D721Med (cell line): ENCODE results near the gene LGR6.

Source experiments
- DNase-seq: peaks from one replicate; pipeline ENCODE4 v3.0.0; 2011; ENCODE audit warnings: low spot score; ENCODE audit not compliant: insufficient read length
- FAIRE-seq: peaks from 2 replicates; lab custom pipeline; 2011; peaks lifted over from hg19 to GRCh38; lab: Jason Lieb, UNC
- TF ChIP-seq, protein P1 (sequence below): IDR thresholded peaks from 2 replicates; pipeline ENCODE4 v1.5.1; 2012; ENCODE audit warnings: mild to moderate bottlenecking, control low read depth; ENCODE audit not compliant: insufficient read depth; ENCODE audit errors: missing control alignments

The LGR6 gene

DNA sequence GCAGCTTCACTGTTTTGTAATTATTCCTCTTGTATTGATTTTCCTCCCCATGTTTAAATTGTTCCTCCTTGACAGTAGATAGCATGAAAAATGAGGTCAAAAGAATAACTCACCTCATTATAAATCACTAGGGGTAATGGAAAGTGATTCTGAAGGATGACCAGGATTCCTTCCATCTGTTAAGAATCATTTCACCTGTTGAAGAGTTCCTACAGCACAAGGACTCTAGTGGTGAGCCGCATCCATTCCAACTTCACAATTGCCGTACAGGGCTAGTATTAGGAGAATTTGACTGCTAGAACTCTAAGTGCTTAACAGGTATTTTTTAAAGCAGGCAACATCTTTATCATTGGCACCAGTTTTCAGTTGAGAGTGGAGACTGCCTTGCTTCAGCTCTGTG is 168.6 kb downstream of the LGR6 start:
- DNase-seq = no peak
- TF ChIP-seq, protein P1, sequence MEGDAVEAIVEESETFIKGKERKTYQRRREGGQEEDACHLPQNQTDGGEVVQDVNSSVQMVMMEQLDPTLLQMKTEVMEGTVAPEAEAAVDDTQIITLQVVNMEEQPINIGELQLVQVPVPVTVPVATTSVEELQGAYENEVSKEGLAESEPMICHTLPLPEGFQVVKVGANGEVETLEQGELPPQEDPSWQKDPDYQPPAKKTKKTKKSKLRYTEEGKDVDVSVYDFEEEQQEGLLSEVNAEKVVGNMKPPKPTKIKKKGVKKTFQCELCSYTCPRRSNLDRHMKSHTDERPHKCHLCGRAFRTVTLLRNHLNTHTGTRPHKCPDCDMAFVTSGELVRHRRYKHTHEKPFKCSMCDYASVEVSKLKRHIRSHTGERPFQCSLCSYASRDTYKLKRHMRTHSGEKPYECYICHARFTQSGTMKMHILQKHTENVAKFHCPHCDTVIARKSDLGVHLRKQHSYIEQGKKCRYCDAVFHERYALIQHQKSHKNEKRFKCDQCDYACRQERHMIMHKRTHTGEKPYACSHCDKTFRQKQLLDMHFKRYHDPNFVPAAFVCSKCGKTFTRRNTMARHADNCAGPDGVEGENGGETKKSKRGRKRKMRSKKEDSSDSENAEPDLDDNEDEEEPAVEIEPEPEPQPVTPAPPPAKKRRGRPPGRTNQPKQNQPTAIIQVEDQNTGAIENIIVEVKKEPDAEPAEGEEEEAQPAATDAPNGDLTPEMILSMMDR = no peak
- peak; percentile 64 for FAIRE-seq

DNA sequence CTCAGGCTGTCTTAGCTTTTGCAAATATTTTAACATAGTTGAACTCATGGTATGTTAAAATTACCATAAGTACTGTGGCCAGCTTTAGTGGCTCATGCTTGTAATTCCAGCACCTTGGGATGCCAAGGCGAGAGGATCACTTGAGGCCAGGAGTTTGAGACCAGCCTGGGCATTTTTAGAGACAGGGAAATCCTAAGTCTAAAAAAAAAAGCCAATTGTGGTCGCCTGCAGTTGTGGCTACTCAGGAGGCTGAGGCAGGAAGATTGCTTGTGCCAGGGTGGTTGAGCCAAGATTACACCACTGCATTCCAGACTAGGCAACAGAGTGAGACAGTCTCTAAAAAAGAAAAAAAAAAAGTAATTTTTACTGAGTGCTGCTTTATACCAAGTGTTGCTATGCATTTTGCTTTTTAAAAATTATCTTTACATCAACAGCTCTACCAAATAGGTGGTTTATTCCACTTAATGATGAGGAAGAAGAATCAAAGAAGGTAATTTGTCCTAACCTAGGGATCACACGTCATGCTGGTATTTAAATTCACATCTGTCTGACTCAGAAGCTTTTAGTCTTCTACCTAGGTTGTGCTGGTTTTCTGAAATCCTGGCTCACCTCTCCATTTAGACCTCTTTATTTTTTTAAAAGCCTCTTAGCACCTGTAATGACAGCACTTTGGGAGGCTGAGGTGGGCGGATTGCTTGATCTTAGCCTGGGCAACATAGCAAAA is 171.7 kb downstream of the LGR6 start:
- FAIRE-seq (no peak), DNase-seq (no peak)
- TF ChIP-seq, protein P1 = no peak

DNA sequence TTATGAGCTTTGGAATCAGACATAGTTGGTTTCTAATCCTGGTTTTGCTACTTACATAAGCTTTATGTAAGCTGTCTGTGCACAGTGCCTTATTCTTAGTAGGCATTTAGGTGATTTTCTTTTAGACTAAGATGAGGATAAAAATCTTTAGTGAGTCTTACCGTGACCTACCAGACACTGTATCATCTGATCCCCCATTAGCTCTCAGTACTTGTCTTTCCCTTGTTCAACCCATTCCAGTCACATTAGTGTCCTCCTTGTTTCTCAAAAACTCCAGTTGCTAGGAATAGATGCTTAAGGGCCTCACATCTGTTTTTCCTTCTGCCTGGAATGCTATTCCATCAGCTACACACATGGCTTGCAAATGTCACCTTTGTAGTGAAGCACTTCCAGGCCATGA is 173.7 kb downstream of the LGR6 start:
- FAIRE-seq (peak; percentile 100), DNase-seq (peak; percentile 82)
- TF ChIP-seq, protein P1 = no peak
